GM12892 (cell line): ENCODE data around the gene EEPD1.

Source experiments
- POLR2A ChIP-seq: IDR thresholded peaks from 2 replicates; pipeline ENCODE4 v1.6.1; 2011; ENCODE audit warnings: low read depth, low read length, control low read depth
- POLR2AphosphoS5 ChIP-seq: IDR thresholded peaks from 2 replicates; pipeline ENCODE4 v1.6.1; 2011; ENCODE audit warnings: low read depth, low read length, control low read depth

- TF ChIP-seq POLR2A (no peak), POLR2AphosphoS5 (no peak)
These were observed 126.3 kb downstream of the EEPD1 start for GRCh38 chr7:36279200-36279925.
